Stomach (tissue), 4 donors: ENCODE data around the gene CUEDC2.
"Not testable (repeated sequence)": the region's sequence is repeated elsewhere in the genome, so short reads cannot be mapped to it uniquely, and the experiment has no call there.

Experiments used
- CTCF ChIP-seq, 7 experiments: fragments of 450-650 bp in 4 of 7; fragments of 200-600 bp in 3 of 7; sonication (generic) in 3 of 7; IDR thresholded peaks; one replicate each; pipeline ENCODE4 v1.5.1; 2016 to 2019; ENCODE audit warnings: antibody characterized with exemption in 7 of 7, control low read depth in 2 of 7, mild to moderate bottlenecking in 1 of 7
- EP300 ChIP-seq: sonication (generic); formaldehyde crosslinking; IDR thresholded peaks from one replicate; pipeline ENCODE4 v1.6.1; 2017; ENCODE audit warnings: antibody characterized with exemption
- POLR2A ChIP-seq, 4 donors: fragments of 450-650 bp; IDR thresholded peaks; one replicate each; pipeline ENCODE4 v1.6.1; 2016; ENCODE audit warnings: antibody characterized with exemption in 4 of 4, control low read depth in 2 of 4, mild to moderate bottlenecking in 1 of 4, moderate library complexity in 1 of 4

GRCh38 chr10:102454662-102455487, 22.5 kb upstream of the CUEDC2 start:
- not testable (repeated sequence) for TF ChIP-seq CTCF (IDR thresholded peaks at IDR 0.05); EP300; POLR2A (IDR thresholded peaks at IDR 0.05)
